Mesenchymal stem cell (in vitro differentiated cells and primary cell): ENCODE data around the gene RNF222.

Experiments used
- DNase-seq: peaks from one replicate; pipeline ENCODE4 v3.0.0-alpha.2; 2013
- H2AFZ ChIP-seq: one replicate; pipeline ENCODE4 v1.6.1; 2013; ENCODE audit warnings: low read depth, mild to moderate bottlenecking, control low read depth, inconsistent platforms, low read length, moderate library complexity
- H2AK5ac ChIP-seq: 2 replicates; pipeline ENCODE4 v1.6.1; 2013; ENCODE audit warnings: low read length, moderate library complexity, mild to moderate bottlenecking, inconsistent platforms; ENCODE audit not compliant: severe bottlenecking
- H2BK120ac ChIP-seq: one replicate; pipeline ENCODE4 v1.6.1; 2013; ENCODE audit warnings: low read depth, mild to moderate bottlenecking, inconsistent platforms, low read length, moderate library complexity
- H2BK12ac ChIP-seq, 2 experiments: one replicate each; pipeline ENCODE4 v1.6.1; 2013; ENCODE audit warnings: inconsistent platforms in 2 of 2, low read length in 2 of 2, mild to moderate bottlenecking in 2 of 2, moderate library complexity in 2 of 2, control low read depth in 1 of 2
- H2BK15ac ChIP-seq: one replicate; pipeline ENCODE4 v1.6.1; 2013; ENCODE audit warnings: mild to moderate bottlenecking, low read depth, inconsistent platforms; ENCODE audit not compliant: poor library complexity, severe bottlenecking
- H2BK5ac ChIP-seq: 2 replicates; pipeline ENCODE4 v1.6.1; 2013; ENCODE audit warnings: low read depth, mild to moderate bottlenecking, low read length, control low read depth, inconsistent platforms; ENCODE audit not compliant: poor library complexity, severe bottlenecking
- H3K14ac ChIP-seq, 2 experiments: one replicate each; pipeline ENCODE4 v1.6.1; 2013; ENCODE audit warnings: inconsistent platforms in 2 of 2, low read length in 2 of 2, control low read depth in 1 of 2, mild to moderate bottlenecking in 1 of 2, moderate library complexity in 1 of 2
- H3K18ac ChIP-seq, 2 experiments: one replicate each; pipeline ENCODE4 v1.6.1; 2013; ENCODE audit warnings: inconsistent platforms in 2 of 2, low read length in 2 of 2, control low read depth in 1 of 2, low read depth in 1 of 2, mild to moderate bottlenecking in 1 of 2
- H3K23ac ChIP-seq, 2 experiments: one replicate each; pipeline ENCODE4 v1.6.1; 2013; ENCODE audit warnings: inconsistent platforms in 2 of 2, low read length in 2 of 2, mild to moderate bottlenecking in 2 of 2, moderate library complexity in 2 of 2, control low read depth in 1 of 2
- H3K27ac ChIP-seq: 2 replicates; pipeline ENCODE4 v1.5.1; 2013; ENCODE audit warnings: mild to moderate bottlenecking, moderate library complexity, low read length, control low read depth, inconsistent platforms; ENCODE audit not compliant: poor library complexity, severe bottlenecking
- H3K27me3 ChIP-seq, 2 experiments: 2 replicates each; pipeline versions ENCODE4 v1.6.1 to v1.7.0; 2013; ENCODE audit warnings: low read length in 2 of 2, mild to moderate bottlenecking in 2 of 2, moderate library complexity in 2 of 2, control low read depth in 1 of 2, inconsistent platforms in 1 of 2; ENCODE audit not compliant: control insufficient read depth in 1 of 2, insufficient read depth in 1 of 2
- H3K36me3 ChIP-seq, 2 experiments: 2 replicates each; pipeline versions ENCODE4 v1.6.1 to v1.7.0; 2013; ENCODE audit warnings: low read length in 2 of 2, control low read depth in 1 of 2, inconsistent platforms in 1 of 2, low read depth in 1 of 2, mild to moderate bottlenecking in 1 of 2; ENCODE audit not compliant: insufficient read depth in 2 of 2, control insufficient read depth in 1 of 2
- H3K4ac ChIP-seq, 2 experiments: one replicate each; pipeline ENCODE4 v1.6.1; 2013; ENCODE audit warnings: inconsistent platforms in 2 of 2, low read length in 2 of 2, mild to moderate bottlenecking in 2 of 2, moderate library complexity in 2 of 2, control low read depth in 1 of 2, low read depth in 1 of 2
- H3K4me1 ChIP-seq: 2 replicates; pipeline ENCODE4 v1.6.1; 2013; ENCODE audit warnings: low read depth, low read length, control low read depth; ENCODE audit not compliant: control insufficient read depth, insufficient read depth
- H3K4me2 ChIP-seq: 2 replicates; pipeline ENCODE4 v1.6.1; 2013; ENCODE audit warnings: low read length, mild to moderate bottlenecking, inconsistent platforms; ENCODE audit not compliant: poor library complexity, severe bottlenecking
- H3K4me3 ChIP-seq, 2 experiments: 2 replicates each; pipeline versions ENCODE4 v1.5.1 to v1.7.0; 2013; ENCODE audit warnings: low read length in 2 of 2, mild to moderate bottlenecking in 2 of 2, control low read depth in 1 of 2, low read depth in 1 of 2; ENCODE audit not compliant: insufficient read depth in 1 of 2
- H3K79me1 ChIP-seq: replicated peaks from 2 replicates; pipeline ENCODE4 v1.6.1; 2013; ENCODE audit warnings: mild to moderate bottlenecking, control low read depth, low read length, inconsistent platforms; ENCODE audit not compliant: poor library complexity, severe bottlenecking
- H3K9ac ChIP-seq: 2 replicates; pipeline ENCODE4 v1.7.0; 2013; ENCODE audit warnings: mild to moderate bottlenecking, low read length, moderate library complexity
- H3K9me3 ChIP-seq: 2 replicates; pipeline ENCODE4 v1.7.0; 2013; ENCODE audit warnings: mild to moderate bottlenecking, low read length; ENCODE audit not compliant: control insufficient read depth
- H4K8ac ChIP-seq: one replicate; pipeline ENCODE4 v1.6.1; 2013; ENCODE audit warnings: inconsistent platforms, mild to moderate bottlenecking, low read length, moderate library complexity
- H4K91ac ChIP-seq: one replicate; pipeline ENCODE4 v1.6.1; 2013; ENCODE audit warnings: mild to moderate bottlenecking, low read length, inconsistent platforms
- WGBS: methylation state at CpG from one replicate; pipeline ENCODE4 v1.1.7; 2013; ENCODE audit warnings: mixed read lengths; 5-methylcytosine and 5-hydroxymethylcytosine counted together

RNF222 gene

DNA sequence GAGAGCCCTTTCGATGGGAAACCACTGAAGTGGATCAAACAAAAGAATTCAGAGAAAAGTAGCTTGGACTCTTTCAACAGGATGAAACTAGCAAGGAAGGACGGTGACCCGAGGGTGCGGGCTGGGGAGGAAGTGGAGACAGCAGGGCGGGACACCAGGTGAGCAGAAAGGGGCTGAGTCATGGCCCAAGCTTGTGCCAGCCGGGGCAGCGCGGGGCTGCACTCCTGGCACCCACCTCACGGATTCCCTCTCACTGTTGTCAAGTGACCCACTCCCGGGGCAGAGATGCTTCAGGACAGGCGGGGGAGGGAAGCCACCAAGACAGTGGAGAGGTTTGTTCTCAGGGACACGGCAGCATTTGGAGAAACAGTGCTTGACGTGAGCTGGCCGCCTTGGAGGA, 10.7 kb upstream of the RNF222 start:
- H3K18ac ChIP-seq, result no peak overlapping the region
- H2BK12ac ChIP-seq, result peak overlapping the region in 1 of 2 experiments; percentile 38
- 82% methylated on average over 14 of the region's 14 CpGs for WGBS
- H2AK5ac ChIP-seq, result no peak overlapping the region
- no peaks in the 10 kb centered on the region for H3K9me3 ChIP-seq
- H3K27me3 ChIP-seq, result peaks cover 0 to 5% of the 10 kb centered on the region in 2 experiments
- H2BK120ac ChIP-seq, result no peak overlapping the region
- H3K9ac ChIP-seq, result no peak overlapping the region
- no peak overlapping the region for H2AFZ ChIP-seq
- peaks cover 5% of the 10 kb centered on the region for H3K4me1 ChIP-seq
- DNase-seq, result no peak
- H3K27ac ChIP-seq, result no peak overlapping the region
- no peak overlapping the region for H2BK5ac ChIP-seq
- no peak overlapping the region for H3K4ac ChIP-seq
- no peak overlapping the region for H3K23ac ChIP-seq
- H4K91ac ChIP-seq, result no peak overlapping the region
- H2BK15ac ChIP-seq, result no peak overlapping the region
- H3K14ac ChIP-seq, result no peak overlapping the region
- no peak overlapping the region for H3K4me2 ChIP-seq
- no peak overlapping the region for H4K8ac ChIP-seq
- no peaks in the 10 kb centered on the region for H3K79me1 ChIP-seq
- H3K4me3 ChIP-seq, result no peak overlapping the region
- no peaks in the 10 kb centered on the region for H3K36me3 ChIP-seq

- no peak overlapping the region for H3K9ac ChIP-seq
- no peak overlapping the region for H3K14ac ChIP-seq
- no peak overlapping the region for H3K23ac ChIP-seq
- no peak overlapping the region for H2AFZ ChIP-seq
- no peak overlapping the region for H3K4me3 ChIP-seq
- H3K18ac ChIP-seq, result no peak overlapping the region
- no peak overlapping the region for H2BK12ac ChIP-seq
- H2AK5ac ChIP-seq, result no peak overlapping the region
- H3K4ac ChIP-seq, result no peak overlapping the region
- H3K4me2 ChIP-seq, result no peak overlapping the region
- WGBS, result 72% methylated on average over 2 of the region's 2 CpGs
- H4K8ac ChIP-seq, result no peak overlapping the region
- peaks cover 5% of the 10 kb centered on the region for H3K4me1 ChIP-seq
- H3K9me3 ChIP-seq, result no peaks in the 10 kb centered on the region
- H3K27ac ChIP-seq, result no peak overlapping the region
- no peak overlapping the region for H2BK15ac ChIP-seq
- H4K91ac ChIP-seq, result no peak overlapping the region
- no peak overlapping the region for H2BK120ac ChIP-seq
- no peaks in the 10 kb centered on the region for H3K36me3 ChIP-seq
- H3K79me1 ChIP-seq, result no peaks in the 10 kb centered on the region
- H2BK5ac ChIP-seq, result no peak overlapping the region
- peaks cover 5 to 9% of the 10 kb centered on the region in 2 experiments for H3K27me3 ChIP-seq
- DNase-seq, result no peak
These were observed 8.5 kb upstream of the RNF222 start for GRCh38 chr17:8406174-8406573.

DNA sequence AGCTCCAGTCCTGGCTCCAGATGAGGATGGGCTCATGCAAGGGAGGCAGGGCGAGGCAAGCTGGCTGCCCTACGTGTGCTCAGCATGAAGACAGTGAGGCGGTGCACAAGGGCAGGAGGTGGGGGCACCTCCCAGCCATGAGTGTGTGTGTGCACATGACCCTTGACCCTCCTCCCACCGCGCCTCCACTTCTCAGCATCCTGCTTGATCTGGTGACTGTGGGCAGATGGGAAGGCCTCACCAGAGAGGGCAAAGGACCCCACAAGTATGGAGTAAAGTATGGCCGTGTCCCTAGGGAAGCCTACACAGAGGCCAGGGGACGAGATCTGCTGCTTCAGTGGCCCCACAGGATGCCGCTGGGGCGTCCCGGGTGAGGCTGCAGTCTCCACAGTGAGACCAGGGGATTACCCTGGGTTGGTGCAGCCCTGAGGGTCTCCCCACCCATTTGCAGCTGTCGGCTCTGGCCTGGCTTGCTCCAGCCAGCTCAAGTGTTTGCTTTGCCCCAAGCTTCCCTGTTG, 7.9 kb upstream of the RNF222 start:
- H2BK120ac ChIP-seq, result no peak overlapping the region
- no peak overlapping the region for H3K18ac ChIP-seq
- no peaks in the 10 kb centered on the region for H3K9me3 ChIP-seq
- H2AFZ ChIP-seq, result no peak overlapping the region
- H3K36me3 ChIP-seq, result no peaks in the 10 kb centered on the region
- H2BK12ac ChIP-seq, result no peak overlapping the region
- H4K8ac ChIP-seq, result no peak overlapping the region
- no peaks in the 10 kb centered on the region for H3K79me1 ChIP-seq
- no peak overlapping the region for H3K14ac ChIP-seq
- peaks cover 5% of the 10 kb centered on the region for H3K4me1 ChIP-seq
- no peak overlapping the region for H3K23ac ChIP-seq
- H3K27me3 ChIP-seq, result peaks cover 8 to 15% of the 10 kb centered on the region in 2 experiments
- no peak overlapping the region for H3K4ac ChIP-seq
- H3K27ac ChIP-seq, result no peak overlapping the region
- no peak overlapping the region for H2BK15ac ChIP-seq
- DNase-seq, result no peak
- H3K4me3 ChIP-seq, result no peak overlapping the region
- H2AK5ac ChIP-seq, result no peak overlapping the region
- 88% methylated on average over 11 of the region's 11 CpGs for WGBS
- H4K91ac ChIP-seq, result no peak overlapping the region
- H2BK5ac ChIP-seq, result no peak overlapping the region
- no peak overlapping the region for H3K9ac ChIP-seq
- no peak overlapping the region for H3K4me2 ChIP-seq

DNA sequence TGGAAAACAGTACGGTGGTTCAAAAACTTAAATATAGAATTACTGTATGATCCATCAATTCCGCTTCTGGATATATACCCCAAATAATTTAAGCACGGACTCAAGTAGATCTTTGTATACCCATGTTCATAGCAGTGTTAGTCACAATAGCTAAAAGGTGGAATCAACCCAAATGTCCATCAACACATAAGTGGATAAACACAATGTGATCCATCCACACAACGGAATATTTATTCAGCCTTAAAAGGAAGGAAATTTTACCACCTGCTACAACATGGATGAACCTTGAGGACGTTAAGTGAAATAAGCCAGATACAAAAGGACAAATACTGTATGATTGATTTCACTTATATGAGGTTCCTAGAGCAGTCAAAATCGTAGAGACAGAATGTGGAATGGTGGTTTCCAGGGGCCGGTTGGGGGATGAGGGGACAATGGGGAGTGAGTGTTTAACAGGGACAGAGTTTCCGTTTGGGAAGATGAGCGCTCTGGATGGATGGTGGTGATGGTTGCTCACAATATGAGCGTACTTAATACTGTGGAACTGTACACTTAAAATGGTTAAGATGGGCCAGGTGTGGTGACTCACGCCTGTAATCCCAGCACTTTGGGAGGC, 5.4 kb upstream of the RNF222 start:
- Histone ChIP-seq H4K91ac (no peak overlapping the region), H3K9me3 (no peaks in the 10 kb centered on the region), H3K4me2 (no peak overlapping the region), H3K4me3 (no peak overlapping the region), H3K27ac (no peak overlapping the region), H2AK5ac (no peak overlapping the region), H3K14ac (no peak overlapping the region), H2BK12ac (no peak overlapping the region), H3K18ac (no peak overlapping the region), H2BK120ac (no peak overlapping the region), H3K4me1 (peaks cover 2% of the 10 kb centered on the region), H4K8ac (no peak overlapping the region), H3K23ac (no peak overlapping the region), H2AFZ (no peak overlapping the region), H3K9ac (no peak overlapping the region), H3K4ac (no peak overlapping the region), H3K27me3 (peaks cover 16 to 37% of the 10 kb centered on the region in 2 experiments), H3K36me3 (no peaks in the 10 kb centered on the region), H2BK5ac (no peak overlapping the region), H3K79me1 (no peaks in the 10 kb centered on the region), H2BK15ac (no peak overlapping the region)
- DNase-seq, result no peak
- WGBS, result 92% methylated on average over 10 of the region's 11 CpGs
